Esophagus muscularis mucosa (tissue), 4 donors: ENCODE results near the gene OR7A5. TPM values are rescaled to one million over a fixed set of nuclear protein-coding genes. Genes with fewer than 3 reads are reported as not detected.

Experiments used
- DNase-seq: peaks from one replicate; pipeline ENCODE4 v3.0.0-alpha.2; 2017; ENCODE audit errors: extremely low spot score
- H3K27ac ChIP-seq, 4 donors: fragments of 200-600 bp; sonication (generic); replicated peaks in 1 of 4; 1 replicate in 3 of 4; 2 replicates in 1 of 4; pipeline ENCODE4 v1.5.1; 2016 to 2019; ENCODE audit warnings: mild to moderate bottlenecking in 1 of 4
- H3K27me3 ChIP-seq, 4 donors: fragments of 200-600 bp; sonication (generic); one replicate each; pipeline versions ENCODE4 v1.5.1 to v1.6.0; 2016 to 2019
- H3K36me3 ChIP-seq, 4 donors: fragments of 200-600 bp; sonication (generic); one replicate each; pipeline ENCODE4 v1.5.1; 2016 to 2019
- H3K4me1 ChIP-seq, 4 donors: fragments of 200-600 bp; sonication (generic); one replicate each; pipeline ENCODE4 v1.5.1; 2016 to 2019
- H3K4me3 ChIP-seq, 4 donors: fragments of 200-600 bp; sonication (generic); 1 replicate in 2 of 4; 2 replicates in 2 of 4; pipeline ENCODE4 v1.5.1; 2016 to 2019; ENCODE audit warnings: mild to moderate bottlenecking in 4 of 4, moderate library complexity in 1 of 4
- H3K9me3 ChIP-seq, 4 donors: fragments of 200-600 bp; sonication (generic); 1 replicate in 3 of 4; 2 replicates in 1 of 4; pipeline ENCODE4 v1.5.1; 2016 to 2019
- CTCF ChIP-seq, 3 experiments: fragments of 200-600 bp in 2 of 3; fragments of 450-650 bp in 1 of 3; sonication (generic) in 2 of 3; IDR thresholded peaks; one replicate each; pipeline ENCODE4 v1.5.1; 2017 to 2019; ENCODE audit warnings: antibody characterized with exemption in 3 of 3, mild to moderate bottlenecking in 2 of 3, moderate library complexity in 1 of 3
- EP300 ChIP-seq: sonication (generic); formaldehyde crosslinking; IDR thresholded peaks from one replicate; pipeline ENCODE4 v1.6.1; 2017; ENCODE audit warnings: antibody characterized with exemption
- POLR2A ChIP-seq: fragments of 450-650 bp; IDR thresholded peaks from one replicate; pipeline ENCODE4 v1.6.1; 2017; ENCODE audit warnings: antibody characterized with exemption, moderate library complexity, mild to moderate bottlenecking, low read depth
- POLR2AphosphoS5 ChIP-seq, 2 donors: sonication (generic); formaldehyde crosslinking; IDR thresholded peaks; one replicate each; pipeline ENCODE4 v1.6.1; 2017; ENCODE audit warnings: antibody characterized with exemption in 2 of 2
- WGBS: methylation state at CpG from one replicate; pipeline ENCODE4 v1.1.5; 2018; 5-methylcytosine and 5-hydroxymethylcytosine counted together
- intact Hi-C: fragments of 100-400 bp; cut with DNase I; formaldehyde crosslinking; loops from one replicate; pipeline ENCODE4 v1.15.1; 2023
- total RNA-seq, 4 donors: library from RNA; depleted of rRNA; stranded (reverse); fragments of >200 nt; gene quantifications; one replicate each; pipeline versions ENCODE4 v1.1.0 to v1.2.1, GENCODE V29; 2016

OR7A5 gene
- total RNA-seq, 4 donors from 2014 or later: 0.52 TPM; not detected in 3

DNA sequence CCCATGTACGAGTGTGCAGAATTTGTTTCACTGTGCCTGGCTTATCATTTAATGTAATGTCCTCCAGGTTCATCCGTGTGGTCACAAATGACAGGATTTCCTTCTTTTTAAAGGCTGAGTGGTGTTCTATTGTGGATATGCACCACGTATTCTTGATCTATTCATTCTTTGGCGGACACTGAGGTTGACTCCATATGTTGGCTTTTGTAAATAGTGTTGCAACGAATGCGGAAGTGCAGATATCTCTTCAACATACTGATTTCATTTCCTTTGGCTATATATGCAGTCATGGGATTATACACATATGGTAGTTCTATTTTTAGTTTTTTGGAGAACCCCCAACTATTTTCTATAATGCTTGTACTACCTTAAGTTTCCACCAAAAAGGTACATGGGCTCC, 13.0 kb downstream of the OR7A5 start:
- no peak for DNase-seq
- H3K4me1 ChIP-seq: no peaks in the 10 kb centered on the region
- 48% methylated on average over 6 of the region's 6 CpGs for WGBS
- no peak overlapping the region for H3K4me3 ChIP-seq
- peaks cover 0 to 30% (median 0%) of the 10 kb centered on the region in 4 donors for H3K27me3 ChIP-seq
- H3K27ac ChIP-seq: no peak overlapping the region
- intact Hi-C loops: no loop called here
- H3K9me3 ChIP-seq: peaks cover 0 to 6% (median 2%) of the 10 kb centered on the region in 4 donors
- TF ChIP-seq POLR2A: no peak
- TF ChIP-seq EP300: no peak
- no peak for TF ChIP-seq POLR2AphosphoS5 (IDR thresholded peaks at IDR 0.05)
- no peak for TF ChIP-seq CTCF (IDR thresholded peaks at IDR 0.05)
- no peaks in the 10 kb centered on the region for H3K36me3 ChIP-seq

DNA sequence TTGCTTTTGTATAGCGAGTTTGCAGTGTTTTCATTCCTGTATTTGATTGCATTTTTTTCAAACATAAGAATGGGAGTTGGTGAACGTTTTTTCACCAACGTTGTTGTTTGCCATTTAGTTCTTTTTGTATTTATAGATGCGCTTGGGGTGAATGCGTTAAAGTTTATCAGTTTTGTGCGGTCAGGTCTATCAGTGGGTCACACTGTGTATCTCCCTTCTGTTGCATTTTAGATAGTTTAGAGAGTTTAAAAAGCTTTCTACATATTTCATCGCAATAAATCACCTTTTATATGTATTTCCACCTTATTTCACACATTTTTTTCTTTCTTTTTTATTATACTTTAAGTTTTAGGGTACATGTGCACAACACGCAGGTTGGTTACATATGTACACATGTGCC, 16.4 kb downstream of the OR7A5 start:
- DNase-seq: no peak
- TF ChIP-seq EP300: no peak
- no peak for TF ChIP-seq POLR2AphosphoS5 (IDR thresholded peaks at IDR 0.05)
- TF ChIP-seq POLR2A: no peak
- no peak for TF ChIP-seq CTCF (IDR thresholded peaks at IDR 0.05)
- WGBS: 76% methylated on average over 8 of the region's 8 CpGs
- no peak overlapping the region for H3K27ac ChIP-seq
- no peaks in the 10 kb centered on the region for H3K9me3 ChIP-seq
- H3K4me3 ChIP-seq: no peak overlapping the region
- H3K4me1 ChIP-seq: no peaks in the 10 kb centered on the region
- peaks cover 0 to 10% (median 0%) of the 10 kb centered on the region in 4 donors for H3K27me3 ChIP-seq
- intact Hi-C loops: no loop called here
- no peaks in the 10 kb centered on the region for H3K36me3 ChIP-seq

DNA sequence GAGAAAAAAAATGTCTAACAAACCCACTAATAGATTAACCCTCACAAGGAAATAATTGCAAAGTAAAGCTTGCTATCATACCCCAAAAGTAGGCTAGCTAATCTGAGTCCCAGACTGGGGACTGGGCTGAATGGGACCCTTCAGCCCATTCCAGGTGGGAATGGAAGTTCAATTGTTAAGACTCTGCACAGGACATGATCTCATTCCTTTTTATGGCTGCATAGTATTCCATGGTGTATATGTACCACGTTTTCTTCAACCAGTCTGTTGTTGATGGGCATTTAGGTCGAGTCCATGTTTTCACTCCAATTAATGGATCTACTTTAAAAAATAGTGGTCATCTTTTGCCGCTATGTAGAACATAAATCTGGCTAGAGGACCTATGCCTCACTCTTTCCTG, 17.9 kb downstream of the OR7A5 start:
- no peak for DNase-seq
- H3K9me3 ChIP-seq: no peaks in the 10 kb centered on the region
- no peaks in the 10 kb centered on the region for H3K4me1 ChIP-seq
- peaks cover 0 to 6% (median 0%) of the 10 kb centered on the region in 4 donors for H3K27me3 ChIP-seq
- 87% methylated on average over 3 of the region's 3 CpGs for WGBS
- H3K4me3 ChIP-seq: no peak overlapping the region
- TF ChIP-seq CTCF (IDR thresholded peaks at IDR 0.05) (no peak), POLR2AphosphoS5 (IDR thresholded peaks at IDR 0.05) (no peak), POLR2A (no peak), EP300 (no peak)
- intact Hi-C loops: no loop called here
- no peaks in the 10 kb centered on the region for H3K36me3 ChIP-seq
- no peak overlapping the region for H3K27ac ChIP-seq

DNA sequence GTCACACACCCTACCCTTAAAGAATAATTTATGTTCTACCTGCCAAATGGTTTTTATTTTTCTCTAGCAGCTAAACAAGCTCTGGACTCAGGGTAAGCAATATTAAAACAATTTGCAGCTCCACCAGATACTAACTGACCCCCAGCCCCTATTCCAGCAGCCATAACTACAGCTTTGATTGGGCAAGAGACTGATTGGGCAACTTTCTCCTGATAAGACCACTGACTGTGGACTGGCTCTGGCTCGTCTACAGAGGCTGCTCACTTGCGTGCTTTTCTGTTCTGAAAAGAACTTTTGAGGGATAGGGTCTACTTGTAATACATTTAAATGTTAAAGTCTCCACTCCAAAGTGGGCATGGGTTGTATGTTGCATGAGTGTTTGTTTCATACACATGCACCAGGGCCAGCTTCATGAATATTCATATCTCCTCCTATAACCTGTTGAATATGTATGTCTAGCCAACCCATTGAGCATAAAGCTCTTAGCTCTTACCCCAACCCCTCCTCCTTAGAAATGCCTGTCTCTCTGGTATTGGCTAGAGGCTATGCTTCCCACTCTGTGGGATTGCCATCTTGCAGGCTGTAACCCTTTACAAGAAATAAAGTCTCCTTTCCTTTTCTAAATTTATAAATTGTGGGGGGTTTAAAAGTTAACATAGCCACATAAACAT, 19.9 kb downstream of the OR7A5 start:
- DNase-seq: no peak
- no peaks in the 10 kb centered on the region for H3K4me1 ChIP-seq
- WGBS: 58% methylated on average over 2 of the region's 2 CpGs
- H3K27ac ChIP-seq: no peak overlapping the region
- H3K4me3 ChIP-seq: no peak overlapping the region
- H3K9me3 ChIP-seq: no peaks in the 10 kb centered on the region
- no peaks in the 10 kb centered on the region for H3K27me3 ChIP-seq
- TF ChIP-seq POLR2A (no peak), POLR2AphosphoS5 (IDR thresholded peaks at IDR 0.05) (no peak), CTCF (IDR thresholded peaks at IDR 0.05) (no peak), EP300 (no peak)
- no peaks in the 10 kb centered on the region for H3K36me3 ChIP-seq
- intact Hi-C loops: no loop called here
